Measurements from ENCODE around the gene MBNL3. TPM values are rescaled to one million over a fixed set of nuclear protein-coding genes. Genes with fewer than 3 reads are reported as not detected.

The MBNL3 gene
- total RNA-seq, 4 donors from 2014 or later = 4.6 to 40.8 (median 34.3) TPM

GRCh38 chrX:132483951-132484350, 4.9 kb downstream of the MBNL3 start:
- Histone ChIP-seq H3K27ac (no peak overlapping the region), H3K4me3 (no peak overlapping the region), H3K36me3 (no peaks in the 10 kb centered on the region), H3K4me1 (peaks cover 0 to 59% (median 5%) of the 10 kb centered on the region in 4 donors), H3K27me3 (no peaks in the 10 kb centered on the region), H3K9me3 (no peaks in the 10 kb centered on the region)
- TF ChIP-seq POLR2AphosphoS5 (IDR thresholded peaks at IDR 0.05) (no peak), EP300 (IDR thresholded peaks at IDR 0.05; ENCODE audit: low read depth) (no peak)
- DNase-seq = no peak
- intact Hi-C loops (cut with DNase I; ENCODE audit: low total_unique reads) (no loop called here), in situ Hi-C loops (cut with MboI; ENCODE audit: low pct_ligation_motif_present in 1 of 4, low pct_unique_long_range_greater_than_20kb in 1 of 4, low sequenced_read_pairs in 3 of 4) (no loop called here)
- WGBS, 2 donors (ENCODE audit: low coverage in 1 of 2) = 50 to 60% methylated on average over 1 to 2 of the region's 2 CpGs

- H3K27ac ChIP-seq = no peak overlapping the region
- no peaks in the 10 kb centered on the region for H3K27me3 ChIP-seq
- H3K36me3 ChIP-seq = no peaks in the 10 kb centered on the region
- WGBS, 2 donors (ENCODE audit: low coverage in 1 of 2) = 40 to 51% methylated on average over 1 to 2 of the region's 2 CpGs
- H3K4me3 ChIP-seq = no peak overlapping the region
- no peak for DNase-seq
- in situ Hi-C loops (cut with MboI; ENCODE audit: low pct_ligation_motif_present in 1 of 4, low pct_unique_long_range_greater_than_20kb in 1 of 4, low sequenced_read_pairs in 3 of 4) = no loop called here
- intact Hi-C loops (cut with DNase I; ENCODE audit: low total_unique reads) = no loop called here
- H3K9me3 ChIP-seq = no peaks in the 10 kb centered on the region
- peaks cover 0 to 59% (median 5%) of the 10 kb centered on the region in 4 donors for H3K4me1 ChIP-seq
- TF ChIP-seq POLR2A (IDR thresholded peaks at IDR 0.05) (no peak), POLR2AphosphoS5 (IDR thresholded peaks at IDR 0.05) (no peak), EP300 (IDR thresholded peaks at IDR 0.05; ENCODE audit: low read depth) (no peak)
- TF ChIP-seq, protein P1, sequence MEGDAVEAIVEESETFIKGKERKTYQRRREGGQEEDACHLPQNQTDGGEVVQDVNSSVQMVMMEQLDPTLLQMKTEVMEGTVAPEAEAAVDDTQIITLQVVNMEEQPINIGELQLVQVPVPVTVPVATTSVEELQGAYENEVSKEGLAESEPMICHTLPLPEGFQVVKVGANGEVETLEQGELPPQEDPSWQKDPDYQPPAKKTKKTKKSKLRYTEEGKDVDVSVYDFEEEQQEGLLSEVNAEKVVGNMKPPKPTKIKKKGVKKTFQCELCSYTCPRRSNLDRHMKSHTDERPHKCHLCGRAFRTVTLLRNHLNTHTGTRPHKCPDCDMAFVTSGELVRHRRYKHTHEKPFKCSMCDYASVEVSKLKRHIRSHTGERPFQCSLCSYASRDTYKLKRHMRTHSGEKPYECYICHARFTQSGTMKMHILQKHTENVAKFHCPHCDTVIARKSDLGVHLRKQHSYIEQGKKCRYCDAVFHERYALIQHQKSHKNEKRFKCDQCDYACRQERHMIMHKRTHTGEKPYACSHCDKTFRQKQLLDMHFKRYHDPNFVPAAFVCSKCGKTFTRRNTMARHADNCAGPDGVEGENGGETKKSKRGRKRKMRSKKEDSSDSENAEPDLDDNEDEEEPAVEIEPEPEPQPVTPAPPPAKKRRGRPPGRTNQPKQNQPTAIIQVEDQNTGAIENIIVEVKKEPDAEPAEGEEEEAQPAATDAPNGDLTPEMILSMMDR (IDR thresholded peaks at IDR 0.05) = no peak
Measured at GRCh38 chrX:132483488-132483887, 5.3 kb downstream of the MBNL3 start.

DNA sequence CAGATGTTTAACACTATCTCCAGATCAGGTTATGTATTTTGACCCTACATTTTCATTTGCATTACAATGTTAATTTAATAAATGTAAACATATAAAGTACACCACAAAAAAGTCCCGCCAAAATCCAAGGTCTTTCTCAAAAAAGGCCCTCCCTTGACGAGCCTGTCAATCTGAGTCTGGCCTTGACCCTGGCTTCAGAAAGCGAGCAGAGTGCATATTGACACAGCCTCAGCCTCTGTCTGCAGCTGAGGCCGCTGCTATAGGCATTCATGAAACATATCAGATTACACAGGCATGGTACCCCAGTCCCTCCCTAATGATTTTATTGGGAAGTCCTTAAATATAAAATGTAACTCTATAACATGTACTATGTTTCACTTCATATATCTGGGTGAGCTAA, 6.2 kb downstream of the MBNL3 start:
- 64% methylated on average over 4 of the region's 4 CpGs; no CpG with 5 or more reads in 1 of the 2 donors for WGBS, 2 donors (ENCODE audit: low coverage in 1 of 2)
- H3K27me3 ChIP-seq = no peaks in the 10 kb centered on the region
- intact Hi-C loops (cut with DNase I; ENCODE audit: low total_unique reads) (no loop called here), in situ Hi-C loops (cut with MboI; ENCODE audit: low pct_ligation_motif_present in 1 of 4, low pct_unique_long_range_greater_than_20kb in 1 of 4, low sequenced_read_pairs in 3 of 4) (no loop called here)
- no peaks in the 10 kb centered on the region for H3K9me3 ChIP-seq
- H3K27ac ChIP-seq = no peak overlapping the region
- no peaks in the 10 kb centered on the region for H3K36me3 ChIP-seq
- TF ChIP-seq EP300 (IDR thresholded peaks at IDR 0.05; ENCODE audit: low read depth) (no peak), POLR2AphosphoS5 (IDR thresholded peaks at IDR 0.05) (no peak), POLR2A (IDR thresholded peaks at IDR 0.05) (no peak)
- TF ChIP-seq, protein P1 (IDR thresholded peaks at IDR 0.05) = no peak
- H3K4me3 ChIP-seq = no peak overlapping the region
- DNase-seq = no peak
- H3K4me1 ChIP-seq = peaks cover 0 to 58% (median 5%) of the 10 kb centered on the region in 4 donors

- WGBS, 2 donors (ENCODE audit: low coverage in 1 of 2) = 83% methylated on average over 1 of the region's 1 CpG; no CpG with 5 or more reads in 1 of the 2 donors
- H3K9me3 ChIP-seq = no peaks in the 10 kb centered on the region
- H3K4me3 ChIP-seq = no peak overlapping the region
- H3K27ac ChIP-seq = peak overlapping the region; percentile 59 to 77 (median 66)
- H3K4me1 ChIP-seq = peaks cover 0 to 46% (median 5%) of the 10 kb centered on the region in 4 donors
- no peaks in the 10 kb centered on the region for H3K27me3 ChIP-seq
- TF ChIP-seq POLR2A (IDR thresholded peaks at IDR 0.05) (no peak), POLR2AphosphoS5 (IDR thresholded peaks at IDR 0.05) (no peak), EP300 (IDR thresholded peaks at IDR 0.05; ENCODE audit: low read depth) (no peak)
- TF ChIP-seq, protein P1 (IDR thresholded peaks at IDR 0.05) = no peak
- no peak for DNase-seq
- in situ Hi-C loops (cut with MboI; ENCODE audit: low pct_ligation_motif_present in 1 of 4, low pct_unique_long_range_greater_than_20kb in 1 of 4, low sequenced_read_pairs in 3 of 4) = no loop called here
- intact Hi-C loops (cut with DNase I; ENCODE audit: low total_unique reads) = no loop called here
- no peaks in the 10 kb centered on the region for H3K36me3 ChIP-seq
Measured at GRCh38 chrX:132481449-132481848, 7.4 kb downstream of the MBNL3 start.
